AG09319 (cell line): Measurements from ENCODE around the gene ZNF277.

Experiments
- DNase-seq: peaks from one replicate; pipeline ENCODE4 v3.0.0-alpha.2; 2010; ENCODE audit warnings: low read depth; ENCODE audit errors: extremely low read depth
- CTCF ChIP-seq: IDR thresholded peaks from 2 replicates; pipeline ENCODE4 v1.5.1; 2011; ENCODE audit warnings: low read depth, mild to moderate bottlenecking, inconsistent platforms, low read length, moderate library complexity

The ZNF277 gene

GRCh38 chr7:112280267-112280666, 73.8 kb downstream of the ZNF277 start:
- no peak for DNase-seq
- no peak for TF ChIP-seq CTCF

GRCh38 chr7:112282476-112283188, 76.1 kb downstream of the ZNF277 start:
- TF ChIP-seq CTCF: no peak
- DNase-seq: no peak

- no peak for TF ChIP-seq CTCF
- DNase-seq: no peak
Observed at GRCh38 chr7:112283382-112283910, 77.0 kb downstream of the ZNF277 start.

GRCh38 chr7:112286250-112287086, 80.0 kb downstream of the ZNF277 start:
- no peak for TF ChIP-seq CTCF
- DNase-seq: no peak

GRCh38 chr7:112288301-112288700, 81.8 kb downstream of the ZNF277 start:
- no peak for TF ChIP-seq CTCF
- no peak for DNase-seq

- no peak for TF ChIP-seq CTCF
- DNase-seq: no peak
Observed at GRCh38 chr7:112290065-112290464, 83.6 kb downstream of the ZNF277 start.

- DNase-seq: no peak
- no peak for TF ChIP-seq CTCF
Observed at GRCh38 chr7:112292162-112292561, 85.7 kb downstream of the ZNF277 start.
